ENCODE data around the gene PTPN14. TPM values are rescaled to one million over a fixed set of nuclear protein-coding genes. Genes with fewer than 3 reads are reported as not detected.

Gene PTPN14
- total and polyA plus RNA-seq, 2 of the 8 experiments (the other 6 are each of a cell fraction or from before 2014, with no cell fraction given) = 14.4 to 93.6 TPM

GRCh38 chr1:214537219-214537618 is 14.2 kb downstream of the PTPN14 start:
- H4K20me1 ChIP-seq (replicated peaks in 1 of 2; ENCODE audit: control insufficient read depth in 1 of 2, insufficient read depth in 2 of 2, low read length in 2 of 2) = peaks cover 4 to 6% of the 10 kb centered on the region in 2 experiments
- no peak overlapping the region for H2BK5ac ChIP-seq (ENCODE audit: low read depth, low read length)
- H3K4me3 ChIP-seq (ENCODE audit: extremely low read depth in 1 of 4, insufficient read depth in 2 of 4, low read depth in 3 of 4, low read length in 4 of 4) = no peak overlapping the region
- H3K18ac ChIP-seq (ENCODE audit: extremely low read depth, low read length) = no peak overlapping the region
- no peaks in the 10 kb centered on the region for H3K23me2 ChIP-seq (ENCODE audit: low read depth, low read length)
- H3K23ac ChIP-seq (ENCODE audit: insufficient read length) = no peak overlapping the region
- FAIRE-seq (no peak), DNase-seq (ENCODE audit: low read depth in 1 of 2, low spot score in 2 of 2) (no peak)
- H2AK5ac ChIP-seq (ENCODE audit: low read depth, low read length) = no peak overlapping the region
- no peak overlapping the region for H4K91ac ChIP-seq (replicated peaks; ENCODE audit: insufficient read length, low read length)
- H3K79me2 ChIP-seq (ENCODE audit: control insufficient read depth in 1 of 2, insufficient read depth in 2 of 2, low read length in 2 of 2) = peaks cover 6 to 88% of the 10 kb centered on the region in 2 experiments
- H3K14ac ChIP-seq (ENCODE audit: insufficient read length) = no peak overlapping the region
- H3K9me3 ChIP-seq (ENCODE audit: insufficient read depth in 2 of 2, low read depth in 1 of 2, low read length in 1 of 2) = no peaks in the 10 kb centered on the region
- H3K4ac ChIP-seq (replicated peaks; ENCODE audit: insufficient read length, low read depth, low read length) = no peak overlapping the region
- H2BK15ac ChIP-seq (ENCODE audit: low read length) = no peak overlapping the region
- no peak overlapping the region for H4K5ac ChIP-seq (ENCODE audit: insufficient read length, low read depth, low read length)
- H3K4me2 ChIP-seq (ENCODE audit: insufficient read depth in 1 of 2, low read depth in 2 of 2, low read length in 2 of 2) = no peak overlapping the region
- no peak overlapping the region for H3K56ac ChIP-seq (replicated peaks; ENCODE audit: insufficient read length, low read depth, low read length)
- 0 out of 8 replicates have a peak, but pooled peaks cover 0 to 2% (median 0%) of the 10 kb centered on the region in 4 experiments for H3K36me3 ChIP-seq (ENCODE audit: control insufficient read depth in 2 of 4, insufficient read depth in 4 of 4, low read length in 3 of 4)
- H3K27ac ChIP-seq (ENCODE audit: low read depth, low read length) = no peak overlapping the region
- ChIA-PET CTCF (ENCODE audit: partially characterized antibody) (interaction anchor here (1.2 to 2.0 kb wide), 4 partner anchors 11 to 204 kb away, joined by 3 to 5 read pairs (median 4); no protein-coding TSS in a partner anchor), POLR2A (ENCODE audit: partially characterized antibody) (interaction anchor here (0.8 to 8.9 kb wide), 2 partner anchors 15 to 60 kb away, joined by 3 to 99 read pairs; partner anchors contain the start of gene PTPN14)
- H3K9ac ChIP-seq (replicated peaks in 1 of 4; ENCODE audit: extremely low read depth in 1 of 4, low read depth in 3 of 4, low read length in 3 of 4) = no peak overlapping the region
- no peak overlapping the region for H2AFZ ChIP-seq (ENCODE audit: low read length)
- H4K8ac ChIP-seq (ENCODE audit: extremely low read depth, insufficient read depth, low read length) = no peak overlapping the region
- no peaks in the 10 kb centered on the region for H3K27me3 ChIP-seq (replicated peaks in 1 of 4; ENCODE audit: control insufficient read depth in 3 of 4, extremely low read depth in 1 of 4, insufficient read depth in 3 of 4, low read length in 3 of 4)
- H3K4me1 ChIP-seq (replicated peaks in 1 of 4; ENCODE audit: control insufficient read depth in 3 of 4, insufficient read depth in 4 of 4, low read length in 3 of 4) = peaks cover 0 to 4% (median under 1%) of the 10 kb centered on the region in 4 experiments; a peak in 3 of 7 replicates
- no peak overlapping the region for H2BK120ac ChIP-seq (replicated peaks; ENCODE audit: low read depth, low read length)
- 92% methylated on average over 5 of the region's 5 CpGs; no CpG with 5 or more reads in 1 of the 2 experiments for WGBS, 2 experiments (ENCODE audit: extremely low coverage in 1 of 2, insufficient coverage in 1 of 2, insufficient read length in 1 of 2, insufficient replicate concordance in 2 of 2, low coverage in 1 of 2, low lambda C conversion rate in 2 of 2, missing lambda C conversion rate in 1 of 2)
- H3K79me1 ChIP-seq (ENCODE audit: low read depth, low read length) = peaks cover 4% of the 10 kb centered on the region
- no peak overlapping the region for H2BK20ac ChIP-seq (ENCODE audit: low read length)
- no peak overlapping the region for H2BK12ac ChIP-seq (ENCODE audit: low read depth, low read length)
- TF ChIP-seq ATF3 (IDR thresholded peaks at IDR 0.05; ENCODE audit: insufficient read depth, low read depth, low read length) (no peak), TBP (IDR thresholded peaks at IDR 0.05; ENCODE audit: low read depth, low read length) (no peak), ATF2 (IDR thresholded peaks at IDR 0.05; ENCODE audit: low read length) (no peak), SP4 (IDR thresholded peaks at IDR 0.05; ENCODE audit: low read length) (no peak), NANOG (IDR thresholded peaks at IDR 0.05; ENCODE audit: insufficient read depth, low read depth, low read length, poor library complexity, severe bottlenecking) (no peak), SIRT6 (IDR thresholded peaks at IDR 0.05; ENCODE audit: low read length) (no peak), CTCF (IDR thresholded peaks at IDR 0.05; ENCODE audit: control extremely low read depth in 1 of 3, insufficient read depth in 1 of 3, low read depth in 1 of 3, low read length in 3 of 3) (no peak), TEAD4 (IDR thresholded peaks at IDR 0.05; ENCODE audit: low read depth, low read length) (no peak), YY1 (IDR thresholded peaks at IDR 0.05; ENCODE audit: low read depth, low read length) (no peak)
